HG03025 (cell line): ENCODE results near the gene IGFBP4.

Experiments
- ATAC-seq: cut with Tn5 transposase; IDR thresholded peaks from one replicate; pipeline ENCODE4 v1.9.1; 2021; ENCODE audit warnings: mild to moderate bottlenecking, moderate library complexity; ENCODE audit not compliant: unreplicated experiment, low FRiP score

IGFBP4 gene

DNA sequence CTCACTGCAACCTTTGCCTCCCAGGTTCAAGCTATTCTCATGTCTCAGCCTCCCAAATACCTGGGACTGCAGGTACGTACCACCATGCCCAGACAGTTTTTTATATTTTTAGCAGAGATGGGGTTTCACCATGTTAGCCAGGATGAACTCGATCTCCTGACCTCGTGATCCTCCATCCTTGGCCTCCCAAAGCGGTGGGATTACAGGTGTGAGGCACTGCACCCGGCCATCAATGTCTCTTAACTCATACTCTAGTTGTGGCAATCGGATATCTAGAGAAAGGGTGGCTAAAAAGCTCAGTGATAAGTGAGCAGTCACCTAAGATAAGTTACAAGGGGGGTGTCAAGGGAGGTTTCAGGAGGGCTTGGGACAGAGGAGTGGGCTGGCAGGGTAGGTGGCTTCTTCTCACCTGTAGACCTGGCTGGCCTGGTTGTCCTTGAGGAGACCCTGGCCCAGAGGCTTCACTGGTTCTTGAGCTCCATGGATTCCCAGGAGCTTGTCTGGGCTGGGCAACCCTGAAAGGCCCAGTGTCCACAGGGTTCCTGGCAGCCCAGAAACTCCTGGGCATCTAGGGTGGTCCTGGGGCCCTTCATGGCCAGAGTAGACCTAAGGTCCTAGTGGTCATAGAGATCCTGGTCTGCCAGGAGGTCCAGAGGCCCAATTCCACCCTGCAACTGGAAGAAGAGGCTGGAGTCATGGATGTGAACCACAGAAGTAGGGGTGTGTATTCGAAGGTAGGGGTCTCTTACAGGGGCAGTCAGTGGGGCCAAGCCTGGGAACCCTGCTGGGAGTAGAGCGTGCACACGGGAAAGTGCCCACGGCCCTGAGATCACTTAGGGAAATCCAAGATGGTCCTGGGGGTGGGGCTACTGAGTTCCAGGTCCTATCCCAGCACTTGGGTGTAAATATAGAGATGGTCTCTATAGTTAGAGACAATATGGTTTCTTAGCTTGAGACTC, 12.7 kb upstream of the IGFBP4 start:
- no peak for ATAC-seq

DNA sequence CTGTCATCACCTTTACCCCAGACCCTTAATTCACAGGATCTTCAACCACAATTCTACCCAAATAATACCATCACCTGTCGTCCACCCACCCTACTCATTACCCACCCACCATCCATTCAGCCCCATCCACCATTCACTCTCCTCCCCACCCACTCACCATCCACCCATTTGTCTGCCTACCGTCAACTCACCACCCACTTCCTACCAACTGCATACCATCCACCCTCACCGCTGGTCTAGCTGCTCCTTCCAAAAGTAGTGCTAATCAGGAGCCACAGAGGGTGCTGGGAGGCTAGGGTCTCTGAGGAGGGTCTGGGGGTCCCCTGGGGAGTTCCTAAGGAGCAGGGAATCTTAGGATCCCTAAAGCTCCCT, 12.0 kb upstream of the IGFBP4 start:
- no peak for ATAC-seq

DNA sequence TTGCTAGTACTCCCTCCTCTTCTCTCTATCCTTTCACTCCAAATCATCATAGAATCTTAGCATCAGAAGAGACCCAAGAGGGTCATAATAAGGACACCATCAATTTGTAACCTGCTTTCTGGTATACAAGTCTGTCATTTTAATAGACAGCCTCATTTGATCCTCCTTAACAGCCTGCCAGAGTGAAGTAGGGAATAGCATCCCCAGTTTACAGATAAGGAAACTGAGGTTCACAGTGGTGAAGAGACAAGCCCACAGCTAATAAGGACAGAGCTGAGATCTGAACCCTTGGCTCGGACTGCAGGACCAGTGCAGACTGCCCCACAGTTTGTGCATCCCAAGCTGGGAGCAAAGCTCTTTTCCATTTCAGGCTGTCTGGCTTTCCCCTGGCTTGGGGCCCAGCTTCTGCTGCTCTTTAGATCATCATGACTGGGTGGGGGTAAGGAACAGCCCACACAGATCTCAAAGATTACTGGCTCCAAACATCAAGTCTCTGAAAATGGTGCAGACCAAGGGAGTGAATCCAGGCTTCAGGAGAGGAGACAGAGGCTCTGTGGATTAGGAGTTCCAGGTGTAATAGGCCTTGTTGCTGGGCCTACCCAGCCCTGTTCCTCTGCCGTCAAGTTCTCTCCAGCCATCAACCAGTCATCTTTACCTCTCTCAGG, 10.3 kb upstream of the IGFBP4 start:
- no peak for ATAC-seq

GRCh38 chr17:40433551-40434415, 9.5 kb upstream of the IGFBP4 start:
- no peak for ATAC-seq

DNA sequence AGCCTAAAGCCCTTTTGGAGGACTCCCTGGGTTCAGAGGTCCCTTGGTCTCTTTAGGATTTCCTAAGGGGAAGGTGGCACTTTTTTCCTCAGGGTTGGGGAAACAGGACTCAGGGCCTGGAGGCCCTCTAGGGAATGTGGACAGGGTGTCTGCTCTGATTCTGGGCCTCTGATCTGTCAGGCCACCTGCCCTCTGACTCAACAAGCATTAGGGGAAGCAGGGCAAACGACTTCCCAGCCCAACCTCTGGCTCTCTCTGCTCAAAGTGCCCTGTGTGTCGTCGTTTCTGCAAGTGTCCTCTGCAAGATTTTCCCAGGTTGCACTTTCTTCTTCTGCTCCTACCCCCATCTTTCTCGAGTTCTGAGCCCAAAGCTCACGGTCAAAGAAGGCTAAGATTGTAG, 6.6 kb upstream of the IGFBP4 start:
- ATAC-seq = no peak

DNA sequence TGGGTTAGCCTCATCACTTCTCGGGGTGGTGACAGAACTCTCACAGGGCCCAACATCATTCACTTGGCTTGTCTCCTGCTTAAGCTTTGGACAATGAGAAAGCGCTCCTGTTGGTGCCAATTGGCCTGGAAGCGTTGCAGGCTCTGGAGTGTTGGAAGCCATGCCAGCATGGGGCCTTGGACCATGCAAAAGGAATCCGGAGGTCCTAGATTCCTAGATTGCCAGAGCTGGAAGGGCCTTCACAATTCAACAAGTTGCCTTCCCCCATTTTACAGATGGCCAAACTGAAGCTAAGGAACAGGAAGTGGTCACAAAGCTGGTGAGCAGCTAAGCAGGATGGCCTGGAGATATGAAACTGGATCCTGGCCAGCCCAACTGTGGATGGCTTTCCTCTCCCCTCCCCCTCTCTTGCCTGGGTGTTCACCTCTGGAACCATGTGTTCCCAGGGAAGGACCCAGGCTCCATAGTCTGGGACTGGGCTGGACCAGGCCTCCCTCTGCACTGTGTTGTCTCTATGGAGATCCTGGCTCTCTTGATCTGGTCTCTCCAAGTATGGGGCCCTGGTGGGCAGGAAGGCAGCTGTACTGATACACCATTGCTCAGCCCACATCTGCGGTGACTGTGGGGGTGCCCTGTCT, 6.0 kb upstream of the IGFBP4 start:
- no peak for ATAC-seq

- no peak for ATAC-seq
These were observed 3.1 kb upstream of the IGFBP4 start for GRCh38 chr17:40440166-40440565.

DNA sequence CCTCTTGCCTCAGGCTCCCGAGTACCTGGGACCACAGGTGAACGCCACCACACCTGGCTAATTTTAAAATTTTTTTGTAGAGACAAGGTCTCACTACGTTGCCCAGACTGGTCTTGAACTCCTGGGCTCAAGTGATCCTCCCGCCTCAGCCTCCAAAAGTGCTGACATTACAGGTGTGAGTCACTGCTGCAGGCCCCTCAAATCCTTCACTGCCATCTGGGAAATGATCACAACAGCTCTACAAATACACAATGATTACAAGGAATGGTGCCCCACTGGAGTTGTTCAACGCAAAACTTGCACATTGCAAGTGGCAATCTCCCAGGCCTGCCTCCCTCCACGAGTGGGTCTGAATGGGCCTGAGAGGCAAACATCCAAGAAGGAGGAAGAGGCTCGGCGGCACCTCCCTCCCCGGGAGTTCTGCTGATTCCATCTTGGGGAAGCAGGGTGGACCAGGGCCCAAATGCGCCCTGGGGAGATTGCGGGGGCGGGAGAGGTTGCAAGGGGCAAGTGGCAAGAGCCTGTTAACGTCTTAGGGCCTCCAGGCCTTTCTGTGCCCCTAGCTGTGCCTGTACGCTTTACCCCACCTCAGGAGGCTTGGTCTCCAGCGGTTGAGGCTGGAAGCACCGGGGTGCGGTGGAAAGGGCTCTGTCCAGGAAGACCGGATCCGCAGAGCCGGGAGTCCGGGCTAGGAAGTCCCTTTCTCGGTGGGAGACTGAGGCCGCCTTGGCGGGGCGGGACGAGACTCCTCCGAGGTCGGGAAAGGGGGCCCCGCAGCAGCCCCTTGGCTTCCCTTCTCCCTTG, 656 bp upstream of the IGFBP4 start:
- ATAC-seq = no peak

- ATAC-seq = no peak
These were observed 994 bp downstream of the IGFBP4 start for GRCh38 chr17:40443988-40444899.

DNA sequence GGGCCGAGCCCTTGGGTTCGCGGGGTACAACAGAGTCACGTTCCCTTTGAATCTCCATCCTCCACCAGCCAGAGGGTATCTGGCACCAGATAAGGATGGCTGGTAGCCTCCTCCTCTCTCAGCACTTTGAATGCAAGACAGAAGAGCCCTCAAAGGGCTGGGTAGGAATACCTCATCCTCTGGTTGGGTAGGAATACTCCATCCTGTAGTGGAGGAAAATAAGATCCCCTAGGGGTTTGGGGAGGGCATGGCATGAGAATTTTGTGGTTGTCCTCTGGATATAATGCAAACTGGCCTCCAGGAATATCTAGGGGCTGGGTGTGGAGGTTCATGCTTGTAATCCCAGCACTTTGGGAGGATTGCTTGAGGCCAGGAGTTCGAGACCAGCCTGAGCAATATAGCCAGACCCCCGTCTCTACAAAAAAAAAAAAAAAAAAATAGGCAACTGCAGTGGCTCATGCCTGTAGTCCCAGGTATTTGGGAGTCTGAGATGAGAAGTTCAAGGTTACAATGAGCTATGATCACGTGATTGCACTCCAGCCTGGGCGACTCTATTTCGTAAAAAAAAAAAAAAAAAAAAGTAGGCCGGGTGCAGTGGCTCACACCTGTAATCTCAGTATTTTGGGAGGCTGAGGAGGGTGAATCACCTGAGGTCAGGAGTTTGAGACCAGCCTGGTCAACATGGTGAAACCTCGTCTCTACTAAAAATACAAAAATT, 2.7 kb downstream of the IGFBP4 start:
- no peak for ATAC-seq

- ATAC-seq = no peak
These were observed 3.9 kb downstream of the IGFBP4 start for GRCh38 chr17:40447148-40447644.

- no peak for ATAC-seq
These were observed 4.6 kb downstream of the IGFBP4 start for GRCh38 chr17:40447806-40448205.

- no peak for ATAC-seq
These were observed 5.0 kb downstream of the IGFBP4 start for GRCh38 chr17:40448213-40448638.

DNA sequence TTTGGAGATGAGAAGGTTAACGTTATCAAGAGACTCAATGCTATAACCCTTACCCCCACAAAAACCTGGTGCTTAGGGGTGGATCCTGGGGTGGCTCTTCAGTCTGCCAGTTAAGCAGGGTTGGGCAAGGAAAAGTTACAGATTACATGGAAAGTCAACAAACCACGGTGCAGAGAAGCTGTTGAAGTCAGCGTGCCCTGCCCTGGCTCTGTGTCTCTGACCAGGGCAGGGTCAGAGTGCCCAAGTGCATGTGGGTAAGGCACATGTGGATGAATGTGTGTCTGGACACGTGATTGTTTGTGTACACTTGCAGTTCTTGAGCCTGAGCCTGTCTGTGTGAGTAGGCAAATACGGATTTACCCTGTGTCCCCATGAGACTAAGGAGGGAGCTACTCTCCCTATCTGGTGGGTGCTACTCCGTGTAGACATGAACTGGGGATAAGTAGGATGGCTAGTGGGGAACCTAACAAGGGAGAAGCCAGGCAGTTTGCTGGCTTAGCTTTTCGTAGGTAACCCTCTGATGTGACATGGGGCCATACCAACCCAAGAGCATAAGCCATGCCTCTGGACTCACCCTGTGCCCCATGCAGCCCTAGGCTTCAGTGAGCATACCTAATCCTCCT, 5.5 kb downstream of the IGFBP4 start:
- ATAC-seq = no peak

- no peak for ATAC-seq
These were observed 6.9 kb downstream of the IGFBP4 start for GRCh38 chr17:40450175-40450574.

- ATAC-seq = no peak
These were observed 8.2 kb downstream of the IGFBP4 start for GRCh38 chr17:40451420-40451819.

- ATAC-seq = no peak
These were observed 9.1 kb downstream of the IGFBP4 start for GRCh38 chr17:40452216-40452787.
